D721Med (cell line): ENCODE measurements around the gene NAE1.

Source experiments
- DNase-seq: peaks from one replicate; pipeline ENCODE4 v3.0.0; 2011; ENCODE audit warnings: low spot score; ENCODE audit not compliant: insufficient read length
- FAIRE-seq: peaks from 2 replicates; lab custom pipeline; 2011; peaks lifted over from hg19 to GRCh38; lab: Jason Lieb, UNC
- CTCF ChIP-seq: IDR thresholded peaks from 2 replicates; pipeline ENCODE4 v1.5.1; 2012; ENCODE audit warnings: mild to moderate bottlenecking, control low read depth; ENCODE audit not compliant: insufficient read depth; ENCODE audit errors: missing control alignments

NAE1 gene

GRCh38 chr16:66834746-66835145 lies 4.0 kb upstream of the NAE1 start:
- DNase-seq, result no peak
- FAIRE-seq, result no peak
- TF ChIP-seq CTCF, result no peak

- FAIRE-seq (no peak), DNase-seq (no peak)
- no peak for TF ChIP-seq CTCF
Observed at GRCh38 chr16:66832661-66833305, 2.0 kb upstream of the NAE1 start.

GRCh38 chr16:66832190-66832589 lies 1.4 kb upstream of the NAE1 start:
- DNase-seq (no peak), FAIRE-seq (no peak)
- TF ChIP-seq CTCF, result no peak

GRCh38 chr16:66824006-66824405 lies 6.8 kb downstream of the NAE1 start:
- DNase-seq (no peak), FAIRE-seq (no peak)
- no peak for TF ChIP-seq CTCF

- no peak for DNase-seq
- TF ChIP-seq CTCF, result no peak
- no peak for FAIRE-seq
Observed at GRCh38 chr16:66814734-66815133, 16.0 kb downstream of the NAE1 start.

GRCh38 chr16:66811043-66811442 lies 19.7 kb downstream of the NAE1 start:
- FAIRE-seq, result no peak
- TF ChIP-seq CTCF, result no peak
- DNase-seq, result no peak

GRCh38 chr16:66810391-66810790 lies 20.4 kb downstream of the NAE1 start:
- DNase-seq (no peak), FAIRE-seq (no peak)
- no peak for TF ChIP-seq CTCF
